NCI-H460 (cell line): ENCODE data around the gene SRPK3. TPM values are rescaled to one million over a fixed set of nuclear protein-coding genes. Genes with fewer than 3 reads are reported as not detected.

ENCODE experiments used
- DNase-seq: peaks from one replicate; pipeline ENCODE4 v3.0.0-alpha.2; 2016; ENCODE audit warnings: low read depth; ENCODE audit errors: extremely low read depth
- total RNA-seq: library from RNA; depleted of rRNA; stranded (reverse); fragments of >200 nt; shearing (Covaris generic); gene quantifications from 2 replicates; pipeline ENCODE4 v1.2.3, GENCODE V29; 2014

SRPK3 gene
- total RNA-seq, 1 experiment from 2014 or later, result 0.17 TPM

DNA sequence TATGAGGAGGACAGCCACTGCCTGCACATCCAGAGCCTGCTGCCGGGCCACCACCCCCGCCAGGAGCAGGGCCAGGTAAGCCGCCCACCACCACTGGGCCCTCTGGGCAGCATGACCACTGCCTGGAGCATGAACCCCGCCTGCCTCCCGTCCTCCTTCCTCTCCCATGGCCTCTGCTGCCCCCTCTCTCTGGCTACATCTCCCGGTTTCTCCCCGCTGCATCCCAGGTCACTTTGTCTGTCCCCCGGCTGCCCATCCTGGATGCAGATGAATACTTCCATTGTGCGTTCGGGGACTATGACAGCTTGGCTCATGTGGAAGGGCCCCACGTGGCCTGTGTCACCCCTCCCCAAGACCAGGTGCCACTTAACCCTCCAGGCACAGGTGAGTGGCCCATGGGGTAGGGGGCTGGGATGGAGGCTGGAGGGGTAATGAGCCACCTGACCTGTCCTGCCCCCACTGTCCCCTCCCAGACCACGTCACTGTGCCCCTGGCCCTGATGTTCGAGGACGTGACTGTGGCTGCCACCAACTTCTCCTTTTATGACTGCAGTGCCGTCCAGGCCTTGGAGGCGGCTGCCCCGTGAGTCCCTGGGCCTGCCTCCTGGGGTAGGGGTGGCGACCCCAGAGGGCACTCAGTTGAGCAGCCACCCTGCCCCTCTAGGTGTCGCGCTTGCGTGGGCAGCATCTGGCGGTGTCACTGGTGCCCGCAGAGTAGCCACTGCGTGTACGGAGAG lies 10.8 kb upstream of the SRPK3 start:
- no peak for DNase-seq

DNA sequence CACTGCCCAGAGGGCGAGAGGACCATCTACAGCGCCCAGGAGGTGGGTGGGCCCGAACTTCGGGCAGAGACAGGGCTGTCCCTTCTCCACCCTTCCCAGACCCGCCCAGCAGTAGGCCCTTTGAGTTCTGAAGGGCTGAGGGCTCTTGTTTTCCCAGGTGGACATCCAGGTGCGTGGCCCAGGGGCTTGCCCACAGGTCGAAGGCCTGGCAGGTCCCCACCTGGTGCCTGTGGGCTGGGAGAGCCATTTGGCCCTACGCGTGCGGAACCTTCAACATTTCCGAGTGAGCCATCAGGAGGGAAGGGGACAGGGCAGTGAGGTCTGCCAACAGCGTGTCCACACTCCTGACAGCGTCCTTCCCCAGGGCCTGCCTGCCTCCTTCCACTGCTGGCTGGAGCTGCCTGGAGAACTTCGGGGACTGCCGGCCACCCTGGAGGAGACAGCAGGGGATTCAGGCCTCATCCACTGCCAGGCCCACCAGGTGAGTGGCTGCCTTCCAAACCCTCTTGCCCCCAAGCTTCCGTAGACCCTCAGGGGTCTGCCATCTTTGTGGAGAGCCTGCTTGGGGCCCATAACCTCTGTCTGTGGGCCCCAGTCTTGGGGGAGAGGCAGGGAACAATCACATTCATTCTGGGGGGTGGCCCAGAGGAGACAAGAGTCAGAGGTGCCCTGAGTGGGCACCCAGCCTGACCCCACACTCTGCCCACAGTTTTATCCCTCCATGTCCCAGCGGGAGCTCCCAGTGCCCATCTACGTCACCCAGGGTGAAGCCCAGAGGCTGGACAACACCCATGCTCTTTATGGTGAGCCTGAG lies 10.0 kb upstream of the SRPK3 start:
- no peak for DNase-seq

DNA sequence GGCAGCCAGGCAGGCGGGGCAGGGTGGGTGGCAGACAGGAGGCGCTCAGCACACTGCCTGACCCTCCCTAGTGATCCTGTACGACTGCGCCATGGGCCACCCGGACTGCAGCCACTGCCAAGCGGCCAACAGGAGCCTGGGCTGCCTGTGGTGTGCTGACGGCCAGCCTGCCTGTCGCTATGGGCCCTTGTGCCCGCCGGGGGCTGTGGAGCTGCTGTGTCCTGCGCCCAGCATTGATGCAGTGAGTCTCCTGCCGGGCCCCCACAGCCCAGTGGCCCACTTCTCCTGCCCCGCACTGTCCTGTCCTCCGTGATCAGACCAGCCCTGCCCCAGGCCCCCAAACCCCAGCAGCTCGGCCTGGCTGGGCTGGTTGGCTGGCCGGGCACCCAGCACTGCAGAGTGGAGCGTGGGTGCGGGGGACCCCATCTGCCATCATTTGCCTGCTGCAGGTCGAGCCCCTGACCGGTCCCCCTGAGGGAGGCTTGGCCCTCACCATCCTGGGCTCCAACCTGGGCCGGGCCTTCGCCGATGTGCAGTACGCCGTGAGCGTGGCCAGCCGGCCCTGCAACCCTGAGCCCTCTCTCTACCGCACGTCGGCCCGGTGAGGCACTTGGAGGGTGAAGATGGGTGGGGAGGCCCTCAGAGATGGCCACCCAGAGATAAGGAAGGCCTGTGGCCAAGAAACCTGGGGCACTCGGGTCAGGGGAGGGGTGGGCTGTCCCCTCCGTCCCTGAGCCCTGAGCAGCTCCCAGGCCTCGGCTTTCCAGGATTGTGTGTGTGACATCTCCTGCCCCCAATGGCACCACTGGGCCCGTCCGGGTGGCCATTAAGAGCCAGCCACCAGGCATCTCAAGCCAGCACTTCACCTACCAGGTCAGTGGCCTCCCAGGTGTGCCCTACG lies 9.2 kb upstream of the SRPK3 start:
- no peak for DNase-seq

GRCh38 chrX:153772316-153773217 lies 8.3 kb upstream of the SRPK3 start:
- DNase-seq, result no peak

GRCh38 chrX:153773218-153773611 lies 7.6 kb upstream of the SRPK3 start:
- DNase-seq, result no peak

DNA sequence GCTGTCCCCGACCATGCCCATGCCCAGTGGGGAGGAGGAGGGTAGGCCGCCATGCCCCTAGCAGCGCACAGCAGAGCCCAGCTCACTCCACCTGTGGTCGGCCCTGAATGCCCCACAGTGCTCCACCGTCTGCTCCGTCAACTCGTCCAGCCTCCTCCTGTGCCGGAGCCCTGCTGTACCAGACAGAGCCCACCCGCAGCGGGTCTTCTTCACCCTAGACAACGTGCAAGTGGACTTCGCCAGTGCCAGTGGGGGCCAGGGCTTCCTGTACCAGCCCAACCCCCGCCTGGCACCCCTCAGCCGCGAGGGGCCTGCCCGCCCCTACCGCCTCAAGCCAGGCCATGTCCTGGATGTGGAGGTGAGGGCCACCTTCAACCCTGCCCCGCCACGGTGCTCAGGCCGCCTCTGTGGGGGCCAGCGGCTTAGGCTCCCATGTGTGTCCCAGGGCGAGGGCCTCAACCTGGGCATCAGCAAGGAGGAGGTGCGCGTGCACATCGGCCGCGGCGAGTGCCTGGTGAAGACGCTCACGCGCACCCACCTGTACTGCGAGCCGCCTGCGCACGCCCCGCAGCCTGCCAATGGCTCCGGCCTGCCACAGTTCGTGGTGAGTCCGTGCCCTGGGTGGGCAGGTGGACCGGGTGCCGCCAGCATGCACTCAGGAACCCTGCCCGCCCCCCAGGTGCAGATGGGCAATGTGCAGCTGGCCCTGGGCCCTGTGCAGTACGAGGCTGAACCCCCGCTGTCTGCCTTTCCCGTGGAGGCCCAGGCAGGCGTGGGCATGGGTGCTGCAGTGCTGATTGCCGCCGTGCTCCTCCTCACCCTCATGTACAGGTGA lies 6.9 kb upstream of the SRPK3 start:
- DNase-seq, result no peak

- DNase-seq, result no peak
Observed at GRCh38 chrX:153774576-153775292, 6.1 kb upstream of the SRPK3 start.

GRCh38 chrX:153775293-153776119 lies 5.3 kb upstream of the SRPK3 start:
- no peak for DNase-seq

GRCh38 chrX:153776120-153776599 lies 4.7 kb upstream of the SRPK3 start:
- DNase-seq, result no peak

- no peak for DNase-seq
Observed at GRCh38 chrX:153776611-153777045, 4.2 kb upstream of the SRPK3 start.

GRCh38 chrX:153777261-153778090 lies 3.4 kb upstream of the SRPK3 start:
- no peak for DNase-seq

DNA sequence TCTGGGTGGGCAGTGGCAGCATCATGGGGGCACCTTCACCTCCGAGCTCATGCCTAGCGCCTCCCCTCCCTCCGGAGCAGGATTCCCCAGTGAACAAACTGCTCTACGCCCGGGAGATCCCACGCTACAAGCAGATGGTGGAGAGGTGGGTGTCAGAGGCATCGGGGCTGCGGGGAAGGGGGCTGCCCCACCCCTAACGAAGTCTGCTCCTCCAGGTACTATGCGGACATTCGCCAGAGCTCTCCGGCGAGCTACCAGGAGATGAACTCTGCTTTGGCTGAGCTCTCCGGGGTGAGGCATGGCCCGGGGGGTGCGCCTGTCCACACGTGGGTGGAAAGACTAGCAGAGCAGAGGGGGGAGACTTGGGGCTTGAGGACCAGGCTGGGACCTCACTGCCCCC lies 2.7 kb upstream of the SRPK3 start:
- no peak for DNase-seq

DNA sequence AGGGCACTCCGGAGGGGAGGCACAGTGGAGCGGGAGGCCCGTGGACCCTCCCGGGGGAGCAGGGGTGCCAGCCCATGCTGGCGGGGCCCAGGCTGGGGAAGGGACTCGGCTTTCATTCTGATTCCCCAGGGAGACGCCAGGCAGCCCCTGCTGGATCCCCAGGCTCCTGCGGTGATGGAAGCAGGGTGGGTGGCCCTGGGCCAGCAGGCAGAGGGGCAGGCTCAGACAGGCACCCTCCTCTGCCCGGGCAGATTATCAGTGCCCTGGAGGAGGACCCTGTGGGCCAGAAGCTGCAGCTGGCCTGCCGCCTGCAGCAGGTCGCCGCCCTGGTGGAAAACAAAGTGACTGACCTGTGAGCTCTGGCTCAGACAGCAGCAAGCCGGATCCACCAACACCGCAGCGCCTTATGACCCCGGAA lies 2.1 kb upstream of the SRPK3 start:
- no peak for DNase-seq

DNA sequence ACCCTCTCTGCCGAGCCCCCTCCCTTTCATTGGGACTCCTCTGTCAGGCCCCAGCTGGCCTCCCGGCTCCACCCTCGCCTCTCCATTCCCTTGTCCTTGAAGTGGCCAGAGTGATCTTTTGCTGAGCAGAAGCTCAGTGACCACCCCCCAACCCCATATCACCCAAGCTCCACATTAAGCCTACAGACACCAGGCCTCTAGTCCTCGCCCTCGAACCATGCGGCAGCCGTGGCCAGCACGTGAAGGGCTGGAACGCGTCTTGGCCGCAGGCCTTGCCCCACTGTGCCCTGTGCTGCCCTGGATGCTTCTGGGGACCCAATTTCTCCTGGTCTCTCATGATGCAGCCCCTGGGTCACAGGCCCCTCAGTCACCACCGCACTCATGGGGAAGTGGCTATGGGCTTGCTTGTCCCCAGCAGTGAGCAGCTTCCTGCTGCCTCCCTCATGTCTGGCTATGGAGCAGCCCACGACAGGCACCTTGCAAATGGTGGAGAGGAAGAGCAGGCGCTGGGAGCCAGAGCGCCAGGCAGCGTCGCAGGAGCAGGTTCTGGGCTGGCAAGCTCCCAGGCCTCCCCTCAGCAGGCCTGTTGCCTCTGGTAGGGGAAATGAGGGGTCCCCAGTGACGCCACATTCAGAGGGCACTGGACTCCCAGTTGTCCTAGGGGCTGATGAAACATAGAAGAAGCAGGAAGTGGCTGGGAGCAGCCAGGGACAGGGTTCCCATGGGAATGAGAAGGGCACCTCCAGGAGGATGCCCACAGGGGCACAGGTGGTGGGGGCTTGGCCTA lies 757 bp upstream of the SRPK3 start:
- no peak for DNase-seq

GRCh38 chrX:153781428-153782047 lies 697 bp downstream of the SRPK3 start:
- DNase-seq, result no peak
